ENCODE measurements around the gene MCAT. TPM values are rescaled to one million over a fixed set of nuclear protein-coding genes. Genes with fewer than 3 reads are reported as not detected.

The MCAT gene
- 10.1 TPM for polyA plus RNA-seq (2013, experiment 1 of 2; ENCODE audit: insufficient read length)
- polyA plus RNA-seq (2013, experiment 2 of 2; ENCODE audit: insufficient read length), result 11.9 TPM

DNA sequence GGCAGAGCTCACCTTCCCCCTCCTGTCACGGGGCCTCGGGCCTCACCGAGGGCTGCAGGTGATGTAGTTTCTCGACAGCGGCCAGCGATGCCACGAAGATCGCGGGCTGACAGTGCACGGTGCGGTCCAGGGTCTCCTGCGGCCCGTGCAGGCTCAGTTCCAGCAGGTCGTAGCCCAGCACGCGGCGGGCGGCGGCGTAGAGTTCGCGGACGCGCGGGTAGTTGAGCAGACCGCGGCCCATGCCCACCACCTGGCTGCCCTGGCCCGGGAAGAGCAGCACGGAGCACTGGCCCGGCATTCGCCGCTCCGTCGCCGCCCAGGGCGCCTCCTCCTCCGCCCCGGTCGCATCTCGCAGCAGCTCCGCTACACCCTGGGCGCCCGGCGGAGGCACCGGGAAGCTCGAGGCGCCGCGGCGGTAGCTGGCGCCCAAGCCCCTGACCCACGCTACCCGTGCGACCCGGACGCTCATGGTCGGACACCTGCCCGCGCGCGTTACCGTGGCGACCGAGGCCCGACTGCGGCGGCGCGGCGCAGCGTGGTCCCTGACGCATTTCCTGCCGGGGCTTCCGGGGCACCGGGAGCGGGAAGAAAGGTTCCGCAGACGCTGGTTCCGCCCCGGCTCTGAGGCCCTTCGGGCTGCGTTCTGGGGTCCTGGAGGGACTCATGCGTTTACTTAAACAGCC, at the start of gene MCAT:
Gene MCAT, minus strand, starts transcription at position 519 of the 683 bp plus-strand sequence. Its CDS starts 50 bp downstream, at position 469.
- peak; percentile 76 for DNase-seq

- DNase-seq, result no peak
Measured at GRCh38 chr22:43191831-43192230, 48.6 kb upstream of the MCAT start.

GRCh38 chr22:43188829-43189545, 45.8 kb upstream of the MCAT start:
- no peak for DNase-seq

DNA sequence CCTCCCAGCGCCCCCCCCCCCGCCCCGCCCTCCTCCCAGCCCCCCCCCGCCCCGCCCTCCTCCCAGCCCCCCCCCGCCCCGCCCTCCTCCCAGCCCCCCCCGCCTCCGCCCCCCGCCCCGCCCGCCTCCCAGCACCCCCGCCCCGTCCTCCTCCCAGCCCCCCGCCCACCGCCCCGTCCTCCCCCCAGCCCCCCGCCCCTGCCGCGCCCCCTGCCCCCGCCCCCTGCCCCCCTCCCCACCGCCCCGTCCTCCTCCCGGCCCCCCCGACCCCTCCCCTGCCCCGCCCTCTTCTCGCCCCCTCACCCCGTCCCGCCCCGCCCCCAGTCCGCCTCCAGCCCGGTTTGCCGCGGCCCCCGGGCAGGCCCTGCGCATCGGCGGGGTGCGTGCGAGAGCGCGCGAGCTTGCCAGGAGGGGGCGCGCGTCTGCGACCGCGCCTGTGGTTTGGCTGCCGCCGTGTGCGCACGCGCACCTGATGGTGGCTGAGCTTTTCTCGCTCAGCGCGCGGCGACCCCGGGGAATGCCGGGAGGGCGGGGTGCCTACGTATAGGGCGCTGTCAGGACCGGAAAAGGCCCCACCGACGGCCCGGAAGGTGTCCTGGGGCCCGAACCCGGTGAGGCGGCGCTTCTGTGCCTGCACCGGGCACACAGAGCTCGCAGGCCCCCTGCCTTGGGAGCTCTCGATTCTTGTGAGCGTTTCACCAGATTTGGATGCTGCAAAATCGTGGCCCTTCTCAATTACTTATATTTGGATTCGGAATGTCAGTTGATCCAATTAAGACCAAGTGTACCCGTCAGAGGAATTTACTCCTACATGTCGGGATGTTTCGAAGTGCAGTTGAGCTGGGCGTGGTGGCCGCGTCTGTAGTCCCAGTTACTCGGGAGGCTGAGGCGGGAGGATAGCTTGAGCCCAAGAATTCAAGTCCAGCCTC, 44.2 kb upstream of the MCAT start:
- DNase-seq, result peak; percentile 95

- DNase-seq, result peak; percentile 64
Measured at GRCh38 chr22:43186272-43187170, 43.3 kb upstream of the MCAT start, which contains the start of gene TTLL12. TTLL12 (minus strand) TSS chr22:43187134; CDS start chr22:43187069, 65 bp downstream.

DNA sequence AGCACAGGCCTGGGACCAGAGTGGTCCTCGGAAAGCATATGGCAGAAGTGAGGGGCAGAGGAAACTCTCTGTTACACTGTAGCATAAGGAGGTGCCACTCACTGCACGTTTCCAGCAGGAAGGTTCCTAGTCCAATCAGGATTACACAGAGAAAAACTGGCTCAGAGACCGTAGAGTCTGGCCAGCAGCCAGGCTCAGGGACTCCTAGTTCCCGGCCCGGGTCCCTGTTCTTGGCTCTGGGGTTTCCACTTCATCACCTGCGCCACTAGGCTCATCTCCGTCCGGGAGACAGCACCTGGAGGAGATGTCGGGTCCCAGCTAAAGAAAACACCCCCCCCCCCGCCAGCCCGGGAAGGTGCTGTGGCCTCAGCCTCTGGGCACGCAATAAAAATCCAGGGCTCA, 42.7 kb upstream of the MCAT start:
- DNase-seq, result peak; percentile 36

- peak; percentile 23 for DNase-seq
Measured at GRCh38 chr22:43183496-43184277, 40.5 kb upstream of the MCAT start.

GRCh38 chr22:43182726-43183125, 39.5 kb upstream of the MCAT start:
- DNase-seq, result no peak

DNA sequence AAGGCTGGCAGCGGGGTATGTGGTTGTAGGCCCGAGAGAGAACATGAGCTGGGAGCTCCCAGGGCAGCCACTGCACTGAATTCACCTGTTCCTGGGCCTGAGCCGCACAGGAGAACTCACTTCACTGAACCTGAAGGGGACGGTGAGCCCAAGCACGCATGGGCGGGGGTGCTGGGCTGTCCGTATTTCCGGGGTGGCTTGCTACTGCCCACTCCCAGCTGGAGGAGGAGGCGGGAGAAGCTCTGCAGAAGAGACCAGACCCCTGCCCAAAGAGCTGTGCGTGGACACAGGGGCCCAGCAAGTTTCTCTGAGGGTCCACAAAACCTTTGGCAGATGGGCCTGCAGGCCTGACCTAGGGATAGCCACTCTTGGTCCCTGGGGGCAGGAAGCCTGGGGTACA, 38.9 kb upstream of the MCAT start:
- no peak for DNase-seq

DNA sequence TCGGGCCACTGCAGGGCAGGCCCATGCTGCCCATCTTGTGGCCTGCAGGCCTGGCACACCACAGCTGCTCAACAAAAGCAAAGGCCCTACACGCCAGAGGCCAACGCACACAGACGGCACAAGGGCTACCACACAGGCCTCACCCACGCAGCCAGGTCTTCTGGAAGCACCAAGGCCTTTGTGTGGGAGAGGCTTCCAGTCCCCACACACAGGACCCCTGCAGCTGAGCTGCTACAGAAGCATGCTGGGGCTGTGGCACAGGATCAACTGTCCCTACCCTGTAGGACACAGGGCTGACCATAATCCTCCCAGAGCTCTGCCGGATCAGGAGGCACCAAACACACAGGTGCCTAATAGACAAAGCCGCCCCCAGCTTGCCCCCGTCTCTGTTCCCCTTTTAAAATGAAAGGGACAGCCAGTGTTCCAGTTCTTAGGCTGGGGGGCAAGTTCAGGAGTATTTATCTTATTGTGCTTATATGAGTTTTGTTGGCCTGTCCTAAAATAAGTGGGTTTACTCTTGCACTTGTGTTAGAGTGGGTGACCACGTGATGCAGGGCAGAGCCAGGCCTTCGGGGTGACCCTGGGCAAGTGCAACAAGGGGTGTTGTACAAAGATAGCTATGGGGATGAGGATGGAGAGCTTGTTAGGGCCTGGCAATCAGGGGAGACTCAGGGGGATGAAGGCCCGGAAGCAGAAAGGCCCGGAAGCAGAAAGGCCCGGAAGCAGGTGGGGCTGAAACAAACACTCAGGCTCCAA, 38.3 kb upstream of the MCAT start:
- DNase-seq, result no peak

GRCh38 chr22:43180670-43181069, 37.5 kb upstream of the MCAT start:
- no peak for DNase-seq

- no peak for DNase-seq
Measured at GRCh38 chr22:43179911-43180195, 36.7 kb upstream of the MCAT start.

DNA sequence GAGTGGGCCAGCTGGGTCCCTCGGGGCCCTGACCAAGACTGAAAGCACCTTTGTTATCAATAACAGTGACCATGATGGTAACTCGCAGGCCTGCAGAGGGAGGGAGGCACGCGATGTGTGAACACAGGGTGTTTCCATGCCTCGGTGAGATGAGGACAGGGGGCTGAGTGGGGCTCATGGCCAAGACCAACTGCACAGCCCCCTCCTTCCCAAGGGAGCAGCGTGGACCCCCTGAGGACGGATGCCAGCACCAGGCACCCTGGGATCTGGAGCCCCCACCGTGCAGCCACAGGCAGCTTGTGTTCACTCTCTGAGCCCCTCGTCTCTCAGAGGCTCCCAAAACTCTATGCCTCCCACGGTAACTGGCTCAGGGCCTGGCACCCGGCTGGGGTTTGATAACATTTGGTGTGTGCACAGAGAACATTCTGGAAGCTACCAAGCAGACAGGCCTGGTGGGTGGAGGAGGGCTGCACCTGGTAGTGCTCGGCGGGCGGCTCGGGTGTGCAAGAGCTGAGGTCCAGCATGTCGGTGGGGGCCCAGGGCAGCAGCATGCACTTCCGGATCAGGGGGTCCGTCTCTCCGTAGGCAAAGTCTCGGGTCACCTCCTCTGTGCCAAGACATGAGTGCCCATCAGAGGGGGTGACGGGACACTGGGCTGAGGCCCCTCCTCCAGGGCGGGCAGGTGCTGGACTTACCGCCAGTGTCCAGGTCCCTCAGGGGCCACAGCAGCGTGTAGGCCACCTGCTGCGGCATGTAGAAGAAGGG, 36.1 kb upstream of the MCAT start:
- DNase-seq, result no peak

DNA sequence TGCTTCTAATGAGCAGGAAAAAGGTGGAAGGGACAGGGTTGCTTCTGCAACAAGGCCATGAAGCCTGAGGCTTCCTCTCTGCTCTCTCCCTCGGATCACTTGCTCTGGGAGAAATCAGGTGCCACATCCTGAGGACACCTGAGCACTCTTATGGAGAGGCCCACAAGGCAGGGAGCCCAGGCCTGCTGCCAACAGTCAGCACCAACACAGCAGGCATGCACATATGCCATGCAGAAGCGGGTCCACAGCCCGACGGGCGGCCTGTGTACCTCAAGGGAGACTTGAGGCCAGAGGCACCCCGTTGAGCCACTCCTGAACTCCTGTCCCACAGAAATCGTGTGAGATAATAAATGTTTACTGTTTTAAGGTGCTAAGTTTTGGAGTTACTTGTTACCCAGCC, 34.3 kb upstream of the MCAT start:
- no peak for DNase-seq

GRCh38 chr22:43176090-43176489, 32.9 kb upstream of the MCAT start:
- DNase-seq, result no peak

- no peak for DNase-seq
Measured at GRCh38 chr22:43174941-43175531, 31.8 kb upstream of the MCAT start.

- DNase-seq, result no peak
Measured at GRCh38 chr22:43173976-43174720, 30.9 kb upstream of the MCAT start.

DNA sequence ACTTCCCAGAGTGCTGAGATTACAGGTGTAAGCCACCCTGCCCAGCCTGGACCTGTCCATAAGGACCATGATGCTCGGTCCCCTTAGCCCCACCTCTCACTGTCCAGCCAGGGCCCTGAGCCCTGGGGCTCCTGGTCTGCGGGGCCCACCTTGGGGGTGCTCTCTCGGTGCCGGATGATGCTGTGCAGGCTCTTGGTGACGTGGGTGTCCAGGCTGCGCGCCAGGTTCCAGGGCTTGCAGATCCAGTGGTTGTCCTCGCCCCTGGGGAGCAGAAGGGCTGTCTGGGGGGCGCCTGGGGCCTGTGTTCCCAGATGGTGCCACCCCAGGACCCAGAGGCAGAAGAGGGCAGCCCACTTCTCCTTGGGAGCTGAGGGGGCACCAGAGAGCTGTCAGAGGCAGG, 30.4 kb upstream of the MCAT start:
- DNase-seq, result no peak
